CD4-positive, alpha-beta T cell (primary cell): ENCODE measurements around the gene PLEKHN1. TPM values are rescaled to one million over a fixed set of nuclear protein-coding genes. Genes with fewer than 3 reads are reported as not detected.

Source experiments
- ATAC-seq: fragments of 200-7000 bp; cut with Tn5 transposase; one replicate; pipeline ENCODE4 v1.10.0; 2022; ENCODE audit warnings: mild to moderate bottlenecking; ENCODE audit not compliant: poor library complexity
- CTCF ChIA-PET: fragments of 350-600 bp; sonication (Branson Sonifier 250); formaldehyde crosslinking; loops from one replicate; lab custom pipeline; 2021; ENCODE audit warnings: antibody characterized with exemption, inconsistent platforms; lab: Charles Lee
- POLR2A ChIA-PET: fragments of 350-600 bp; sonication (Branson Sonifier 250); formaldehyde crosslinking; loops from one replicate; lab custom pipeline; 2021; ENCODE audit warnings: antibody characterized with exemption, inconsistent platforms; lab: Charles Lee
- DNase-seq, 14 experiments: peaks; one replicate each; pipeline ENCODE4 v3.0.0-alpha.2; 2013 to 2020; ENCODE audit warnings: mixed read lengths in 2 of 14
- H3K27ac ChIP-seq, 2 donors: one replicate each; pipeline versions ENCODE4 v1.5.1 to v1.7.0; 2013; ENCODE audit warnings: low read length in 2 of 2, low read depth in 1 of 2, mild to moderate bottlenecking in 1 of 2
- H3K27me3 ChIP-seq, 2 experiments: 1 replicate in 1 of 2; 2 replicates in 1 of 2; pipeline versions ENCODE4 v1.6.1 to v1.7.0; 2013; ENCODE audit warnings: low read length in 2 of 2, control low read depth in 1 of 2, mild to moderate bottlenecking in 1 of 2, moderate library complexity in 1 of 2; ENCODE audit not compliant: insufficient read depth in 2 of 2, control insufficient read depth in 1 of 2
- H3K36me3 ChIP-seq: one replicate; pipeline ENCODE4 v1.6.1; 2013; ENCODE audit warnings: low read length, control low read depth; ENCODE audit not compliant: insufficient read depth
- H3K4me1 ChIP-seq: one replicate; pipeline ENCODE4 v1.6.1; 2013; ENCODE audit warnings: low read length, control low read depth; ENCODE audit not compliant: insufficient read depth
- H3K4me3 ChIP-seq: one replicate; pipeline ENCODE4 v1.5.1; 2013; ENCODE audit warnings: mild to moderate bottlenecking, low read length, moderate library complexity
- H3K9me3 ChIP-seq, 2 experiments: 1 replicate in 1 of 2; 2 replicates in 1 of 2; pipeline versions ENCODE4 v1.6.1 to v1.7.0; 2013; ENCODE audit warnings: low read length in 2 of 2, mild to moderate bottlenecking in 2 of 2, control low read depth in 1 of 2, moderate library complexity in 1 of 2; ENCODE audit not compliant: control insufficient read depth in 1 of 2, insufficient read depth in 1 of 2
- H3K27ac Mint-ChIP-seq: one replicate; pipeline ENCODE4 v1.8.0; 2020; ENCODE audit warnings: mixed read lengths
- H3K27me3 Mint-ChIP-seq: one replicate; pipeline ENCODE4 v1.8.0; 2021; ENCODE audit warnings: mixed read lengths
- H3K36me3 Mint-ChIP-seq: one replicate; pipeline ENCODE4 v1.8.0; 2021; ENCODE audit warnings: low read depth, mixed read lengths
- H3K4me1 Mint-ChIP-seq: one replicate; pipeline ENCODE4 v1.8.0; 2021; ENCODE audit warnings: low read depth, mixed read lengths
- H3K4me3 Mint-ChIP-seq: one replicate; pipeline ENCODE4 v1.8.0; 2020; ENCODE audit warnings: mild to moderate bottlenecking, mixed read lengths
- H3K9me3 Mint-ChIP-seq: one replicate; pipeline ENCODE4 v1.8.0; 2020; ENCODE audit warnings: mixed read lengths
- CTCF ChIP-seq: fragments of 200-600 bp; IDR thresholded peaks from one replicate; pipeline ENCODE4 v1.8.0; 2022; ENCODE audit warnings: antibody characterized with exemption, mild to moderate bottlenecking
- intact Hi-C, 2 experiments: fragments of 100-400 bp; cut with DNase I in 1 of 2; cut with micrococcal nuclease in 1 of 2; formaldehyde crosslinking; loops; one replicate each; pipeline versions ENCODE4 v1.15.1 to v1.9.0; 2023 to 2025; cut with DNase I, micrococcal nuclease
- total RNA-seq, 174 experiments: library from RNA in 2 of 174; stranded (reverse) in 2 of 174; gene quantifications; one replicate each; pipeline ENCODE4 v1.2.3 and lab custom pipeline; 2021 to 2026

PLEKHN1 gene
- total RNA-seq, 2 experiments from 2014 or later, result 0.69 to 0.95 TPM

GRCh38 chr1:980602-981395 is 14.5 kb downstream of the PLEKHN1 start:
- POLR2A ChIA-PET, result interaction anchor here (1.0 kb wide), 1 partner anchor 22 kb away, joined by 3 read pairs; no protein-coding TSS in a partner anchor
- H3K27ac ChIP-seq, result no peak overlapping the region
- intact Hi-C loops, result loop anchor here in 1 of 2 experiments (5.0 kb wide), 1 partner anchor 312 kb away; no protein-coding TSS in a partner anchor
- H3K9me3 Mint-ChIP-seq, result no peaks in the 10 kb centered on the region
- no peak overlapping the region for H3K4me3 ChIP-seq
- peaks cover 0 to 3% of the 10 kb centered on the region in 2 experiments for H3K9me3 ChIP-seq
- H3K36me3 Mint-ChIP-seq, result no peaks in the 10 kb centered on the region
- peak overlapping the region; percentile 15 for H3K4me3 Mint-ChIP-seq
- no peak for TF ChIP-seq CTCF
- H3K4me1 ChIP-seq, result peaks cover 10% of the 10 kb centered on the region
- ATAC-seq, result no peak
- peaks cover 4% of the 10 kb centered on the region for H3K4me1 Mint-ChIP-seq
- DNase-seq, result peak in 1 of 14 experiments; percentile 33
- H3K27me3 Mint-ChIP-seq, result peaks cover 21% of the 10 kb centered on the region
- H3K27me3 ChIP-seq, result peaks cover 0 to 14% of the 10 kb centered on the region in 2 experiments
- H3K36me3 ChIP-seq, result no peaks in the 10 kb centered on the region
- CTCF ChIA-PET, result interaction anchor here (2.5 kb wide), 1 partner anchor 22 kb away, joined by 7 read pairs; no protein-coding TSS in a partner anchor
- H3K27ac Mint-ChIP-seq, result no peak overlapping the region

GRCh38 chr1:981491-981954 is 15.2 kb downstream of the PLEKHN1 start:
- no peaks in the 10 kb centered on the region for H3K36me3 ChIP-seq
- Mint-ChIP-seq H3K4me1 (no peaks in the 10 kb centered on the region), H3K27ac (no peak overlapping the region), H3K9me3 (no peaks in the 10 kb centered on the region), H3K4me3 (no peak overlapping the region), H3K27me3 (peaks cover 22% of the 10 kb centered on the region), H3K36me3 (no peaks in the 10 kb centered on the region)
- peaks cover 0 to 14% of the 10 kb centered on the region in 2 experiments for H3K27me3 ChIP-seq
- no peak overlapping the region for H3K27ac ChIP-seq
- H3K4me1 ChIP-seq, result peaks cover 3% of the 10 kb centered on the region
- no peak for TF ChIP-seq CTCF
- DNase-seq (peak in 1 of 14 experiments; percentile 26), ATAC-seq (no peak)
- H3K9me3 ChIP-seq, result peaks cover 0 to 3% of the 10 kb centered on the region in 2 experiments
- intact Hi-C loops, result loop anchor here in 1 of 2 experiments (5.0 kb wide), 1 partner anchor 311 kb away; no protein-coding TSS in a partner anchor
- CTCF ChIA-PET, result interaction anchor here (2.5 kb wide), 1 partner anchor 21 kb away, joined by 7 read pairs; no protein-coding TSS in a partner anchor
- H3K4me3 ChIP-seq, result no peak overlapping the region
- POLR2A ChIA-PET, result no interaction called here

GRCh38 chr1:981955-982558 is 15.8 kb downstream of the PLEKHN1 start, which contains the start of gene PERM1:
Gene PERM1 (minus strand): TSS chr1:982093. CDS start chr1:981029, 1,064 bp downstream.
- H3K4me3 ChIP-seq, result no peak within 1 kb of the TSS
- POLR2A ChIA-PET, result no interaction called here
- Mint-ChIP-seq H3K27me3 (peaks cover 22% of the 10 kb centered on the region), H3K4me1 (no peaks in the 10 kb centered on the region), H3K9me3 (no peaks in the 10 kb centered on the region), H3K4me3 (peak within 1 kb of the TSS; percentile 15), H3K27ac (no peak within 1 kb of the TSS), H3K36me3 (no peaks in the 10 kb centered on the region)
- H3K9me3 ChIP-seq, result peaks cover 0 to 3% of the 10 kb centered on the region in 2 experiments
- no peak within 1 kb of the TSS for H3K27ac ChIP-seq
- no peaks in the 10 kb centered on the region for H3K36me3 ChIP-seq
- peaks cover 0 to 14% of the 10 kb centered on the region in 2 experiments for H3K27me3 ChIP-seq
- intact Hi-C loops, result loop anchor here in 1 of 2 experiments (5.0 kb wide), 1 partner anchor 310 kb away; no protein-coding TSS in a partner anchor
- no peak for TF ChIP-seq CTCF
- CTCF ChIA-PET, result interaction anchor here (2.5 kb wide), 1 partner anchor 20 kb away, joined by 7 read pairs; no protein-coding TSS in a partner anchor
- DNase-seq (peak in 1 of 14 experiments; percentile 32), ATAC-seq (no peak)
- peaks cover 3% of the 10 kb centered on the region for H3K4me1 ChIP-seq
